NT2/D1 (cell line): ENCODE data around the gene SBK3.
"Not testable (repeated sequence)": the region's sequence is repeated elsewhere in the genome, so short reads cannot be mapped to it uniquely, and the experiment has no call there.

ENCODE experiments used
- DNase-seq: peaks from one replicate; pipeline ENCODE4 v3.0.0-alpha.2; 2011; ENCODE audit warnings: low read depth, low spot score
- H3K27me3 ChIP-seq: 2 replicates; pipeline ENCODE4 v1.6.0; 2011; ENCODE audit warnings: mild to moderate bottlenecking; ENCODE audit not compliant: insufficient read length, insufficient read depth
- H3K36me3 ChIP-seq: 2 replicates; pipeline ENCODE4 v1.6.1; 2011; ENCODE audit warnings: mild to moderate bottlenecking, low read length, mixed read lengths; ENCODE audit not compliant: insufficient read depth, insufficient read length
- H3K4me1 ChIP-seq: 2 replicates; pipeline ENCODE4 v1.5.1; 2011; ENCODE audit not compliant: insufficient read depth, insufficient read length
- H3K4me3 ChIP-seq: 2 replicates; pipeline ENCODE4 v1.5.1; 2011; ENCODE audit warnings: low read depth; ENCODE audit not compliant: insufficient read length
- H3K9ac ChIP-seq: 2 replicates; pipeline ENCODE4 v1.6.0; 2011; ENCODE audit warnings: low read depth; ENCODE audit not compliant: insufficient read length
- H3K9me3 ChIP-seq: 2 replicates; pipeline ENCODE4 v1.5.1; 2011; ENCODE audit warnings: mild to moderate bottlenecking, low read length; ENCODE audit not compliant: insufficient read depth
- SUZ12 ChIP-seq: IDR thresholded peaks from 2 replicates; pipeline ENCODE4 v1.6.1; 2011; ENCODE audit not compliant: insufficient read length, insufficient read depth; ENCODE audit errors: extremely low read depth
- YY1 ChIP-seq: IDR thresholded peaks from 2 replicates; pipeline ENCODE4 v1.6.1; 2011; ENCODE audit not compliant: insufficient read length, insufficient read depth
- ZNF274 ChIP-seq: IDR thresholded peaks from 2 replicates; pipeline ENCODE4 v1.6.1; 2011; ENCODE audit warnings: mild to moderate bottlenecking, low read depth, low read length

Gene SBK3

DNA sequence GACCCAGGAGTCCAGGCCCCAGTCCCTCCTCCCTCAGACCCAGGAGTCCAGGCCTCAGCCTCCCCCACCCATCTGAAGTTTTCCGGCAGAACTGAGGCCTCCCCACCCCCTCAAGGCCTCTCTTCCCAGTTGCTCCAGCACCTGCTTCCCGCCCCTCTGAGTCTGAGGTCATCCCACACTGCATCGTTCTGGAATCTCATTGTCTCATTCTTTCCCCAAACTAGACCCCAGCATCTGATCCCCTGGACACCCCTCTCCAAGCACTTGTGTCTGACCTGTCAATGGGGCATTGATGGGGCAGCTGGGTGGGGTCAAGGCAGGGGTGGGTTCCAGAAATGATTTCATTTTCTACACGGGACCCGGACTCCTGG lies 7.6 kb downstream of the SBK3 start:
- Histone ChIP-seq H3K4me3 (no peak overlapping the region), H3K36me3 (no peaks in the 10 kb centered on the region), H3K4me1 (peaks cover 14% of the 10 kb centered on the region), H3K27me3 (no peaks in the 10 kb centered on the region), H3K9me3 (no peaks in the 10 kb centered on the region), H3K9ac (no peak overlapping the region)
- no peak for TF ChIP-seq SUZ12
- no peak for TF ChIP-seq ZNF274
- no peak for TF ChIP-seq YY1
- DNase-seq, result peak; percentile 50

DNA sequence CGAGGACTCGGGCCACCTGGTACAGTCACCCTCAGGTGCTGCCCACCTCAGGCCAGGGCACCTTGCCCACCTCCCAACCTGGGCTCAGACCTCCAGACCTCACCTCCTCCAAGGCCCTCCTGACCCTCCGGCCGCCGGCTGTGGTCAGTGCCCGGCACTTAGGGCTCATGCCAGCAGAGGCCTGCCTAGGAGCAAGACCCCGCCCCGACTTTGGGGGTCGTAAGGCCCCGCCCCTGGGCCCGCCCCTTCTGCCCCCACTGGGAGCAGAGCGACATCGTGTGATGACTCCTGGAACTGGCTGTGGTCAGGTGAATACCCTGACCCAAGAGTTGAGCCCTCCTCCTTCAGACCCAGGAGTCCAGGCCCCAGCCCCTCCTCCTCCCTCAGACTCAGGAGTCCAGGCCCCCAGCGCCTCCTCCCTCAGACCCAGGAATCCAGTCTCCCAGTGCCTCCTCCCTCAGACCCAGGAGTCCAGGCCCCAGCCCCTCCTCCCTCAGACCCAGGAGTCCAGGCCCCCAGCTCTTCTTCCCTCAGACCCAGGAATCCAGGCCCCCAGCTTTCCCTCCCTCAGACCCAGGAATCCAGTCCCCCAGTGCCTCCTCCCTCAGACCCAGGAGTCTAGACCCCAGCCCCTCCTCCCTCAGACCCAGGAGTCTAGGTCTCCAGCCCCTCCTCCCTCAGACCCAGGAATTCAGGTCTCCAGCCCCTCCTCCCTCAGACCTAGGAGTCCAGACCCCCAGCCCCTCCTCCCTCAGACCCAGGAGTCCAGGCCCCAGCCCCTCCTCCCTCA lies 8.2 kb downstream of the SBK3 start, which contains the start of gene SBK2:
Gene SBK2, minus strand, starts transcription at position 183 of the 790 bp plus-strand sequence. CDS start 839 bp downstream, outside the sequence.
- peak within 1 kb of the TSS; percentile 23 for H3K4me3 ChIP-seq
- peak within 1 kb of the TSS; percentile 72 for H3K9ac ChIP-seq
- H3K36me3 ChIP-seq, result no peaks in the 10 kb centered on the region
- no peaks in the 10 kb centered on the region for H3K27me3 ChIP-seq
- H3K9me3 ChIP-seq, result no peaks in the 10 kb centered on the region
- TF ChIP-seq YY1 (no peak), ZNF274 (no peak), SUZ12 (no peak)
- H3K4me1 ChIP-seq, result peaks cover 14% of the 10 kb centered on the region
- DNase-seq, result no peak

DNA sequence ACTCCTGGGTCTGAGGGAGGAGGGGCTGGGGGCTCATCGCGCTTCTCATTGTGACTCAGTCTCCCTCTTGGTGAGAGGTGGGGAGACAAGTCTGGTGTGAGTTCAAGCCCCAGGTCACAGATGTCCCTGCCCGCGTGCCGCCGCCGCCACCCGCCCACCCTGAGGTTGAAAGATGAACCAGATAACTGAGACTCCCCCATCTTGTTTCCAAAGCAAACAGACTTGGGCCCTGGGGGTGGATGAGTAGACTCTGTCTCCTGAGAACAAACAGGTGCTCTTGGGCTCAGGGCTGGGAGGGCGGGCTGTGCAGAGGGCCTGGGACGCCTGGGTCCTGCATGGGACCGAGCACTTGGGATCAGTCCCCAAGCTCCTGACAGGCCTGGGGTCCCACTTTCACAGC lies 9.0 kb downstream of the SBK3 start:
- Histone ChIP-seq H3K4me3 (no peak overlapping the region), H3K9ac (no peak overlapping the region), H3K9me3 (no peaks in the 10 kb centered on the region), H3K4me1 (peaks cover 14% of the 10 kb centered on the region), H3K27me3 (no peaks in the 10 kb centered on the region), H3K36me3 (no peaks in the 10 kb centered on the region)
- DNase-seq, result no peak
- TF ChIP-seq YY1 (no peak), ZNF274 (no peak), SUZ12 (no peak)

DNA sequence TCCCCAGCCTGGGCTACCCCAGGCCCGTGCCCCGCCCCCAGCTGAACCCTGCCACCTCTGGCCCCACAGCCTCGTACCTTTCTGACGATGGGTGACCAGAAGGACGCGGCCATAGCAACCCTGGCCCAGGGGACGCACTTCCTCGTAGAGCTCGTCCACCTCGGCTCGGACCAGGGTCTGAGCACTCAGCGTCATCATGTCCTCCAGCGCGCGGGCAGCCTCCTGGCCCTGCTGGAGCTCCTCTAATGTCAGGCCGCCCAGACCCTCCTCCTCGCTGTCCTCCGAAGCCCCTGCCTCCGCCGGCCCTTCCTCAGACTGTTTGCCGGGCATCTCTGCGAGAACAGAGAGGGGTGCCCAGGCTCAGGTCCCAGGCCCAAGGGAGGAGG lies 9.4 kb downstream of the SBK3 start:
- Histone ChIP-seq H3K27me3 (no peaks in the 10 kb centered on the region), H3K4me3 (no peak overlapping the region), H3K36me3 (peaks cover 2% of the 10 kb centered on the region), H3K4me1 (peaks cover 16% of the 10 kb centered on the region), H3K9me3 (no peaks in the 10 kb centered on the region), H3K9ac (no peak overlapping the region)
- TF ChIP-seq SUZ12 (no peak), YY1 (no peak), ZNF274 (no peak)
- no peak for DNase-seq

DNA sequence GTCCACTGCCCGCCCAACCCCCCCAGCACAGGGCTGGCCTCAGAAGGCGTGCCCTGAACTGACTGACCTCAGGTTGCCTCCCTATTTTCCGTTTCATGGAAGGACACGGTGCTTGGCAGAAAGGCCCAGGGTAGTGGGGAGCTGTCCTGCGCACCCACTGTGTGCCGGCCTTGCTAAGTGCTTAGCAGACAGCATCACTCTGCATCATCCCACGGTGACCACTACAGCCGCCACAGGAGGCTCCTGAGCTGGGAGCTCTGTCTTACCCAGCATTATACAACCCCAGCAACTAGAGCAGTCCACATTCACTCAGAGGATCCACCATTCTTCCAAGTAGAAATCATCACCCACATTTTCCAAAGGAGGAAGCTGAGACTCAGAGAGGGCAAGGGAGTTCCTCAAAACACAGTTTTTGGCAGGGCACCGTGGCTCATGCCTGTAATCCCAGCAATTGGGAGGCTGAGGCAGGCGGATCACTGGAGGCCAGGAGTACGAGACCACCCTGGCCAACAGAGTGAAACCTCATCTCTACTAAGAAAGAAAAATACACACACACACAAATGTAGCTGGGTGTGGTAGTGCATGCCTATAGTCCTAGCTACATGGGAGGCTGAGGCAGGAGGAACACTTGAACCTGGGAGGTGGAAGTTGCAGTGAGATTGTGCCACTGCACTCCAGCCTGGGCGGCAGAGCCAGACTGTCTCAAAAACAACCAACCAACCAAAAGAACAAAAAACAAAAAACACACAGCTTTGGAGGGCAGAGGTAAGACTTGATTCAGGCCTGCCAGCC lies 10.0 kb downstream of the SBK3 start:
- no peak overlapping the region for H3K4me3 ChIP-seq
- peaks cover 16% of the 10 kb centered on the region for H3K4me1 ChIP-seq
- no peaks in the 10 kb centered on the region for H3K9me3 ChIP-seq
- H3K36me3 ChIP-seq, result peaks cover 5% of the 10 kb centered on the region
- no peak overlapping the region for H3K9ac ChIP-seq
- DNase-seq, result no peak
- H3K27me3 ChIP-seq, result no peaks in the 10 kb centered on the region
- TF ChIP-seq ZNF274 (no peak), SUZ12 (no peak), YY1 (no peak)

DNA sequence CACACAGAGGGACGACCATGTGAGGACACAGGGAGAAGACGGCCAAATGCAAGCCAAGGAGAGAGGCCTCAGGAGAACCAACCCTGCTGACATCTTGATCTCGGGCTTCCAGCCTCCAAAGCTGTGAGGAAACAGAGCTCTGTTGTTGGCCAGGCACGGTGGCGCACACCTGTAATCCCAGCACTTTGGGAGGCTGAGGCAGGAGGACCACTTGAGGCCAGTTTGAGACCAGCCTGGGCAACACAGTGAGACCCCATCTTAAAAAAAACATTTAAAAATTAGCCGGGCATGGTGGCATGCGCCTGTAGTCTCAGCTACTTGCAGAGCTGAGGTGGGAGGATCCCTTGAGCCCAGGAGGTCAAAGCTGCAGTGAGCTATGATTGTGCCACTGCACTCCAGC lies 11.1 kb downstream of the SBK3 start:
- not testable (repeated sequence) for H3K36me3 ChIP-seq, H3K4me3 ChIP-seq, H3K9me3 ChIP-seq, DNase-seq, H3K27me3 ChIP-seq, H3K9ac ChIP-seq
- H3K4me1 ChIP-seq, result peaks cover 16% of the 10 kb centered on the region

DNA sequence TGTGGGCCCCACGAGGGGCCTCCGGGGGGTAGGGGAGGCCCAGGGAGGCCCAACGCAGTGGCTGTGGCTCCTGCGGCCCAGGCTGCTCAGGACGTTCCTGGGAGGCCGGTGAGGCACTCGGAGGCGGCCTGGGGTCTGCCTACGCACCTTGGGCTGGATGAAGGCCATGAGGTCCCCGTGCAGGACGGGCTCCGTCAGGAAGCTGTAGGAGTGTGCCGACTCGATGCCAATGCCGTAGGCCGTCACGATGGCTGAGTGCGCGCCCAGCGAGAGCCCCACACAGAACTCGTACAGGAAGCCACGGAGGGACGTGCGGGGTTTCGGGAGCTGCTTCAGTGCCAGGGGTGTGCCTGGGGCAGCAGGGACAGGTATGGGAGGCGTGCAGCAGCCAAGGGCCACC lies 14.3 kb downstream of the SBK3 start:
- H3K4me3 ChIP-seq, result no peak overlapping the region
- peaks cover 17% of the 10 kb centered on the region for H3K4me1 ChIP-seq
- DNase-seq, result no peak
- no peaks in the 10 kb centered on the region for H3K27me3 ChIP-seq
- H3K9ac ChIP-seq, result no peak overlapping the region
- H3K36me3 ChIP-seq, result peaks cover 5% of the 10 kb centered on the region
- TF ChIP-seq ZNF274 (no peak), SUZ12 (no peak), YY1 (no peak)
- H3K9me3 ChIP-seq, result no peaks in the 10 kb centered on the region
